HG02973 (cell line): ENCODE results near the gene IGF2BP2.
"Not testable (repeated sequence)": the region's sequence is repeated elsewhere in the genome, so short reads cannot be mapped to it uniquely, and the experiment has no call there.

Source experiments
- ATAC-seq: cut with Tn5 transposase; IDR thresholded peaks from one replicate; pipeline ENCODE4 v1.9.1; 2021; ENCODE audit warnings: moderate library complexity; ENCODE audit not compliant: unreplicated experiment

The IGF2BP2 gene

GRCh38 chr3:185825006-185825638 is at the start of gene IGF2BP2:
Gene IGF2BP2, minus strand, starts transcription at chr3:185825042. Its CDS starts 82 bp downstream, at chr3:185824960.
- ATAC-seq = peak; percentile 73

- no peak for ATAC-seq
Measured at GRCh38 chr3:185874119-185874518, 49.3 kb upstream of the IGF2BP2 start.

GRCh38 chr3:185867650-185868049 is 42.8 kb upstream of the IGF2BP2 start:
- ATAC-seq = no peak

GRCh38 chr3:185866995-185867394 is 42.2 kb upstream of the IGF2BP2 start:
- no peak for ATAC-seq

- no peak for ATAC-seq
Measured at GRCh38 chr3:185866555-185866954, 41.7 kb upstream of the IGF2BP2 start.

GRCh38 chr3:185865247-185865646 is 40.4 kb upstream of the IGF2BP2 start:
- ATAC-seq = no peak

GRCh38 chr3:185864767-185865166 is 39.9 kb upstream of the IGF2BP2 start:
- ATAC-seq = no peak

GRCh38 chr3:185862920-185863319 is 38.1 kb upstream of the IGF2BP2 start:
- ATAC-seq = no peak

GRCh38 chr3:185859294-185859972 is 34.6 kb upstream of the IGF2BP2 start:
- ATAC-seq = no peak

GRCh38 chr3:185858502-185859225 is 33.8 kb upstream of the IGF2BP2 start:
- ATAC-seq = no peak

- ATAC-seq = no peak
Measured at GRCh38 chr3:185857208-185857607, 32.4 kb upstream of the IGF2BP2 start.

- ATAC-seq = no peak
Measured at GRCh38 chr3:185856652-185857051, 31.8 kb upstream of the IGF2BP2 start.

GRCh38 chr3:185853771-185854170 is 28.9 kb upstream of the IGF2BP2 start:
- not testable (repeated sequence) for ATAC-seq

GRCh38 chr3:185852635-185853034 is 27.8 kb upstream of the IGF2BP2 start:
- no peak for ATAC-seq

GRCh38 chr3:185851959-185852358 is 27.1 kb upstream of the IGF2BP2 start:
- ATAC-seq = no peak

GRCh38 chr3:185851046-185851445 is 26.2 kb upstream of the IGF2BP2 start:
- ATAC-seq = no peak

GRCh38 chr3:185847506-185847905 is 22.7 kb upstream of the IGF2BP2 start:
- ATAC-seq = no peak

GRCh38 chr3:185846037-185846436 is 21.2 kb upstream of the IGF2BP2 start:
- no peak for ATAC-seq

- no peak for ATAC-seq
Measured at GRCh38 chr3:185844051-185844450, 19.2 kb upstream of the IGF2BP2 start.

- no peak for ATAC-seq
Measured at GRCh38 chr3:185843635-185844034, 18.8 kb upstream of the IGF2BP2 start.

- no peak for ATAC-seq
Measured at GRCh38 chr3:185843126-185843525, 18.3 kb upstream of the IGF2BP2 start.

GRCh38 chr3:185842241-185842640 is 17.4 kb upstream of the IGF2BP2 start:
- no peak for ATAC-seq
